ENCODE measurements around the gene DDX10.

GRCh38 chr11:108705061-108705460 lies 40.2 kb downstream of the DDX10 start:
- TF ChIP-seq REST (IDR thresholded peaks at IDR 0.05) (no peak), CTCF (IDR thresholded peaks at IDR 0.05; ENCODE audit: low read depth, low read length, missing input control) (no peak), RAD21 (IDR thresholded peaks at IDR 0.05) (no peak), YY1 (IDR thresholded peaks at IDR 0.05) (no peak), ATF3 (IDR thresholded peaks at IDR 0.05) (no peak), JUND (IDR thresholded peaks at IDR 0.05) (no peak), RXRA (IDR thresholded peaks at IDR 0.05) (no peak)
